Stimulated activated CD4-positive, alpha-beta T cell treated with anti-CD3 and anti-CD28 coated beads, Interleukin-4, amount 100 ng/mL, for 1 hour (primary cell): Measurements from ENCODE around the gene SOX3.

ENCODE experiments used
- DNase-seq: peaks from one replicate; pipeline ENCODE4 v3.0.0-alpha.2; 2020

The SOX3 gene

GRCh38 chrX:140492066-140492994, 12.5 kb downstream of the SOX3 start:
- DNase-seq: no peak

- DNase-seq: no peak
These were observed 24.1 kb downstream of the SOX3 start for GRCh38 chrX:140480765-140481164.

- DNase-seq: no peak
These were observed 26.9 kb downstream of the SOX3 start for GRCh38 chrX:140477987-140478386.

DNA sequence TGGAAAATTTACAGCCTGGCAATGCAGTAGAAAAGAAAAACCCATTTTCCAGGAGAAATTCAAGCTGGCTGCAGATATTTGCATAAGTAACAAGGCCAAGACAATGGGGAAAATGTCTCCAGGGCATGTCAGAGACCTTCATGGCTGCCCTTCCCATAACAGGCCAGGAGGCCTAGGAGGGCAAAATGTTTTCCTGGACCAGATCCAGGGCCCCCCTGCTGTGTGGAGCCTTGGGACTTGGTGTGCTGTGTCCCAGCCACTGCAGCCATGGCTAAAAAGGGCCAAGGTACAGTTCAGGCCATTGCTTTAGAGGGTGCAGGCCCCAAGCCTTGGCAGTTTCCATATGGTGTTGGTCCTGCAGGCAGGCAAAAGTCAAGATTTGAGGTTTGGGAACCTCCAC, 29.8 kb downstream of the SOX3 start:
- no peak for DNase-seq

- no peak for DNase-seq
These were observed 37.7 kb downstream of the SOX3 start for GRCh38 chrX:140467211-140467610.
